ENCODE results near the gene CENPA.

GRCh38 chr2:26743852-26744251 is 42.0 kb upstream of the CENPA start:
- TF ChIP-seq CTCF (IDR thresholded peaks at IDR 0.05; ENCODE audit: insufficient read depth, low read length, poor library complexity, severe bottlenecking): no peak
- no peak for TF ChIP-seq EZH2phosphoT487 (conservative IDR thresholded peaks at IDR 0.05; ENCODE audit: low read length)

Data from SU-DHL-6 (cell line).